Measurements from ENCODE around the gene ACOX1. TPM values are rescaled to one million over a fixed set of nuclear protein-coding genes. Genes with fewer than 3 reads are reported as not detected.

ACOX1 gene
- total RNA-seq (10 to 100 TPM; 14.5 to 17.9 TPM), total RNA-seq (24.3 to 95.9 (median 70.8) reads per million in 172 experiments)
- 9.3 TPM for polyA plus RNA-seq (2013, experiment 1 of 2)
- polyA plus RNA-seq (2013, experiment 2 of 2), result 11.1 TPM

- Mint-ChIP-seq H3K4me3 (peak within 1 kb of the TSS; percentile 95), H3K4me1 (ENCODE audit: low read depth) (peaks cover 51% of the 10 kb centered on the region), H3K9me3 (no peaks in the 10 kb centered on the region), H3K27ac (peak within 1 kb of the TSS; percentile 100), H3K36me3 (ENCODE audit: low read depth) (peaks cover 22% of the 10 kb centered on the region), H3K27me3 (no peaks in the 10 kb centered on the region)
- ChIA-PET POLR2A (interaction anchor here (0.9 to 1.6 kb wide), 7 partner anchors 18 to 199 kb away, joined by 3 to 8 read pairs (median 5); partner anchors contain the start of genes FBF1, TRIM65 and UNK), CTCF (interaction anchor here (1.0 to 1.1 kb wide), 2 partner anchors 10 to 35 kb away, joined by 3 read pairs; no protein-coding TSS in a partner anchor)
- TF ChIP-seq CTCF (IDR thresholded peaks at IDR 0.05), result no peak
- Histone ChIP-seq H3K27ac (ENCODE audit: low read depth in 1 of 2, low read length in 2 of 2) (peak within 1 kb of the TSS; percentile 91 to 94), H3K27me3 (ENCODE audit: control insufficient read depth in 1 of 2, insufficient read depth in 2 of 2, low read length in 2 of 2) (no peaks in the 10 kb centered on the region), H3K4me1 (ENCODE audit: insufficient read depth, low read length) (peaks cover 19% of the 10 kb centered on the region), H3K9me3 (ENCODE audit: control insufficient read depth in 1 of 2, insufficient read depth in 1 of 2, low read length in 2 of 2) (no peaks in the 10 kb centered on the region), H3K4me3 (ENCODE audit: low read length) (peak within 1 kb of the TSS; percentile 99), H3K36me3 (ENCODE audit: insufficient read depth, low read length) (no peaks in the 10 kb centered on the region)
- ATAC-seq (ENCODE audit: poor library complexity), result peak; percentile 92
- peak; percentile 89 to 97 (median 94) for DNase-seq
- intact Hi-C loops (cut with DNase I, micrococcal nuclease), result loop anchor here (1.0 kb wide), 3 partner anchors 38 to 125 kb away; partner anchors contain the start of gene FBF1 (in 1 of the 2)
These were observed at the start of gene ACOX1, which contains the start of gene TEN1 for GRCh38 chr17:75978938-75979704. ACOX1 (minus strand) TSS chr17:75979166; CDS start chr17:75979073, 93 bp downstream. TEN1 (plus strand) TSS chr17:75979240; CDS start chr17:75986193, 6,953 bp downstream.

GRCh38 chr17:76027159-76027839 is 48.3 kb upstream of the ACOX1 start, which contains the start of gene EVPL:
EVPL (minus strand) TSS chr17:76027306; CDS start chr17:76027198, 108 bp downstream.
- Histone ChIP-seq H3K9me3 (ENCODE audit: control insufficient read depth in 1 of 2, insufficient read depth in 1 of 2, low read length in 2 of 2) (no peaks in the 10 kb centered on the region), H3K4me1 (ENCODE audit: insufficient read depth, low read length) (peaks cover 25% of the 10 kb centered on the region), H3K27ac (ENCODE audit: low read depth in 1 of 2, low read length in 2 of 2) (no peak within 1 kb of the TSS), H3K4me3 (ENCODE audit: low read length) (no peak within 1 kb of the TSS), H3K36me3 (ENCODE audit: insufficient read depth, low read length) (no peaks in the 10 kb centered on the region), H3K27me3 (ENCODE audit: control insufficient read depth in 1 of 2, insufficient read depth in 2 of 2, low read length in 2 of 2) (no peaks in the 10 kb centered on the region)
- no peaks in the 10 kb centered on the region for H3K27me3 Mint-ChIP-seq
- ATAC-seq (ENCODE audit: poor library complexity) (no peak), DNase-seq (no peak)
- H3K4me3 Mint-ChIP-seq, result no peak within 1 kb of the TSS
- H3K36me3 Mint-ChIP-seq (ENCODE audit: low read depth), result no peaks in the 10 kb centered on the region
- ChIA-PET POLR2A (no interaction called here), CTCF (no interaction called here)
- H3K4me1 Mint-ChIP-seq (ENCODE audit: low read depth), result peaks cover 16% of the 10 kb centered on the region
- no peak for TF ChIP-seq CTCF (IDR thresholded peaks at IDR 0.05)
- intact Hi-C loops (cut with DNase I, micrococcal nuclease), result no loop called here
- no peaks in the 10 kb centered on the region for H3K9me3 Mint-ChIP-seq
- peak within 1 kb of the TSS; percentile 17 for H3K27ac Mint-ChIP-seq

- DNase-seq (no peak), ATAC-seq (ENCODE audit: poor library complexity) (no peak)
- intact Hi-C loops (cut with DNase I, micrococcal nuclease), result no loop called here
- ChIA-PET CTCF (no interaction called here), POLR2A (no interaction called here)
- H3K36me3 ChIP-seq (ENCODE audit: insufficient read depth, low read length), result no peaks in the 10 kb centered on the region
- no peaks in the 10 kb centered on the region for H3K27me3 Mint-ChIP-seq
- peaks cover 16% of the 10 kb centered on the region for H3K4me1 Mint-ChIP-seq (ENCODE audit: low read depth)
- no peak overlapping the region for H3K27ac ChIP-seq (ENCODE audit: low read depth in 1 of 2, low read length in 2 of 2)
- no peak overlapping the region for H3K4me3 ChIP-seq (ENCODE audit: low read length)
- no peaks in the 10 kb centered on the region for H3K27me3 ChIP-seq (ENCODE audit: control insufficient read depth in 1 of 2, insufficient read depth in 2 of 2, low read length in 2 of 2)
- no peak overlapping the region for H3K27ac Mint-ChIP-seq
- H3K36me3 Mint-ChIP-seq (ENCODE audit: low read depth), result no peaks in the 10 kb centered on the region
- no peaks in the 10 kb centered on the region for H3K9me3 Mint-ChIP-seq
- no peak overlapping the region for H3K4me3 Mint-ChIP-seq
- peaks cover 25% of the 10 kb centered on the region for H3K4me1 ChIP-seq (ENCODE audit: insufficient read depth, low read length)
- TF ChIP-seq CTCF (IDR thresholded peaks at IDR 0.05), result no peak
- H3K9me3 ChIP-seq (ENCODE audit: control insufficient read depth in 1 of 2, insufficient read depth in 1 of 2, low read length in 2 of 2), result no peaks in the 10 kb centered on the region
These were observed 47.8 kb upstream of the ACOX1 start for GRCh38 chr17:76026714-76027158.

Measured in CD4-positive, alpha-beta T cell (primary cell).